ENCODE measurements around the gene WDR45. TPM values are rescaled to one million over a fixed set of nuclear protein-coding genes. Genes with fewer than 3 reads are reported as not detected.

The WDR45 gene
- total and polyA plus RNA-seq, 2 of the 13 experiments (the other 11 are each of a cell fraction or from before 2014, with no cell fraction given): 16.4 to 65.5 TPM

- TF ChIP-seq THAP9 (CRISPR knock-in tag; IDR thresholded peaks at IDR 0.05; ENCODE audit: borderline replicate concordance): no peak
- TF ChIP-seq ZXDC (CRISPR knock-in tag; IDR thresholded peaks at IDR 0.05): no peak
- no peak for TF ChIP-seq FIP1L1 (IDR thresholded peaks at IDR 0.05; ENCODE audit: borderline replicate concordance, insufficient read depth, low read depth, low read length)
- TF ChIP-seq ZNF543 (CRISPR knock-in tag; IDR thresholded peaks at IDR 0.05): no peak
- TF ChIP-seq ZNF337 (CRISPR knock-in tag; IDR thresholded peaks at IDR 0.05; ENCODE audit: borderline replicate concordance, low read depth): no peak
- no peak for TF ChIP-seq ZNF576 (CRISPR knock-in tag; IDR thresholded peaks at IDR 0.05)
- no peak for TF ChIP-seq DBP (CRISPR knock-in tag; IDR thresholded peaks at IDR 0.05; ENCODE audit: not compliant biosample characterization)
- no peak for TF ChIP-seq NR0B2 (CRISPR knock-in tag; IDR thresholded peaks at IDR 0.05)
- TF ChIP-seq MXI1 (IDR thresholded peaks at IDR 0.05; ENCODE audit: borderline replicate concordance, low read depth, low read length): no peak; the same call in 2 of the 3 replicates
- no peak for TF ChIP-seq ZNF660 (CRISPR knock-in tag; IDR thresholded peaks at IDR 0.05; ENCODE audit: borderline replicate concordance, low read depth)
- TF ChIP-seq ZNF7 (CRISPR knock-in tag; IDR thresholded peaks at IDR 0.05): no peak
- TF ChIP-seq MED1 (CRISPR knock-in tag; IDR thresholded peaks at IDR 0.05): 0 out of 2 replicates have a peak, but pooled peaks have one; percentile 36
- TF ChIP-seq ATAD3A (CRISPR knock-in tag; IDR thresholded peaks at IDR 0.05): no peak
- TF ChIP-seq ZNF546 (CRISPR knock-in tag; conservative IDR thresholded peaks at IDR 0.05): no peak; the same call in 1 of the 2 replicates
- TF ChIP-seq USF2 (IDR thresholded peaks at IDR 0.05; ENCODE audit: low read depth, low read length): no peak
- no peak for TF ChIP-seq USF2 (CRISPR knock-in tag; IDR thresholded peaks at IDR 0.05; ENCODE audit: borderline replicate concordance)
- TF ChIP-seq RXRB (CRISPR knock-in tag; IDR thresholded peaks at IDR 0.05; ENCODE audit: borderline replicate concordance): no peak
- TF ChIP-seq ZNF143 (CRISPR knock-in tag; IDR thresholded peaks at IDR 0.05): no peak
Measured at GRCh38 chrX:49100704-49101628, 21.3 kb upstream of the WDR45 start (continued).
